Transverse colon (tissue), 4 donors: ENCODE results near the gene FEV.

Source experiments
- EP300 ChIP-seq: sonication (generic); formaldehyde crosslinking; IDR thresholded peaks from one replicate; pipeline ENCODE4 v1.6.1; 2017; ENCODE audit warnings: antibody characterized with exemption, low read depth
- POLR2A ChIP-seq: fragments of 450-650 bp; IDR thresholded peaks from one replicate; pipeline ENCODE4 v1.6.1; 2016; ENCODE audit warnings: antibody characterized with exemption, mild to moderate bottlenecking, moderate library complexity
- POLR2AphosphoS5 ChIP-seq, 3 donors: sonication (generic); formaldehyde crosslinking; IDR thresholded peaks; one replicate each; pipeline ENCODE4 v1.6.1; 2016; ENCODE audit warnings: antibody characterized with exemption in 3 of 3
- TF ChIP-seq, protein P1 (sequence below), 5 experiments: fragments of 200-600 bp in 3 of 5; fragments of 450-650 bp in 2 of 5; sonication (generic) in 3 of 5; IDR thresholded peaks; 1 replicate in 2 of 5; 2 replicates in 3 of 5; pipeline ENCODE4 v1.5.1; 2016 to 2017; ENCODE audit warnings: antibody characterized with exemption in 5 of 5, inconsistent platforms in 3 of 5, mild to moderate bottlenecking in 2 of 5, moderate library complexity in 1 of 5

DNA sequence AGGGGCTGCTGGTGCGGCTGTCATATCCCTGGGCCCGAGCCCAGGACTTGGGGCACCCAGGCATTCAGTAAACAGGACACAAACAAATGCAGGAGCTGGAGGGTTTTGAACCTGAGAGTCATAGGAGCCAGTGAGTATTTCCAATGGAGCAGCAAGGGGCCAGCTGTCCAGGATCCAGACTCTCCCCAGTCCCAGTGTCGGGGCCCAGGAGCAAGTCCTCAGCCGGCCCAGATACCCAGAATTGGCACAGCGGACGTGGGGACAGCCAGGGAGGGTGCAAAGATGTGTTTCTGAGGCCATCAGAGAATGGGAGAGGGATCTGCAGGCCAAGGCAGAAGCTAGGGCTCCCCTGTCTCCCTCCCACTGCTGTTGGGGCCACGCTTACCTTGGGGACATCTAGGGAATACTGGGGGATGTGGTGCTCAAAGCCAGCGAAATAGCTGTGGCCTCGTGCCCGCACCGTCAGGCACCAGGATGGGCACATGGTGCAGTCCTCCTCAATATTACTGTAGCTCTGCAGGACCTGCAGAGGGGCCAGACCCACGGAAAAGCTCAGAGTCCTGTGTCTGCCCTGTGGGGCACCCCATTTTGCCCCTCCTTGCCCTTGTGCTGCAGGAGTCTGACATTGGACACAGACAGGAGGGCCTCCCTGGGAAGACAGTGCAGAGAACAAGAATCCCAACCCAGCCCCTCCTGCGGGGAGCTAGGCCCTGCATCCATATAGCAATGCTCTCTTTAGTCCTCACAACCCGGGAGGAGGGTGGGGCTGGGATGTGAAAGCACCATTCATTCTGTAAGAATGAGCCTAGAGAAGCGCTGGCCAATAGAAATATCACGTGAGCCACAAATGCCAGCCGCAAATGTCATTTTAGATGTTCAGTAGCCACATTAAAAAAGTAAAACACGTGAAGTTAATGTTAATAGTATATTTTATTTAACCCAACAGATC, 40.9 kb upstream of the FEV start:
- TF ChIP-seq EP300 (no peak), POLR2AphosphoS5 (IDR thresholded peaks at IDR 0.05) (no peak), POLR2A (no peak)
- TF ChIP-seq, protein P1, sequence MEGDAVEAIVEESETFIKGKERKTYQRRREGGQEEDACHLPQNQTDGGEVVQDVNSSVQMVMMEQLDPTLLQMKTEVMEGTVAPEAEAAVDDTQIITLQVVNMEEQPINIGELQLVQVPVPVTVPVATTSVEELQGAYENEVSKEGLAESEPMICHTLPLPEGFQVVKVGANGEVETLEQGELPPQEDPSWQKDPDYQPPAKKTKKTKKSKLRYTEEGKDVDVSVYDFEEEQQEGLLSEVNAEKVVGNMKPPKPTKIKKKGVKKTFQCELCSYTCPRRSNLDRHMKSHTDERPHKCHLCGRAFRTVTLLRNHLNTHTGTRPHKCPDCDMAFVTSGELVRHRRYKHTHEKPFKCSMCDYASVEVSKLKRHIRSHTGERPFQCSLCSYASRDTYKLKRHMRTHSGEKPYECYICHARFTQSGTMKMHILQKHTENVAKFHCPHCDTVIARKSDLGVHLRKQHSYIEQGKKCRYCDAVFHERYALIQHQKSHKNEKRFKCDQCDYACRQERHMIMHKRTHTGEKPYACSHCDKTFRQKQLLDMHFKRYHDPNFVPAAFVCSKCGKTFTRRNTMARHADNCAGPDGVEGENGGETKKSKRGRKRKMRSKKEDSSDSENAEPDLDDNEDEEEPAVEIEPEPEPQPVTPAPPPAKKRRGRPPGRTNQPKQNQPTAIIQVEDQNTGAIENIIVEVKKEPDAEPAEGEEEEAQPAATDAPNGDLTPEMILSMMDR (IDR thresholded peaks at IDR 0.05), result no peak
